ENCODE results near the gene ARHGEF19.

ARHGEF19 gene

GRCh38 chr1:16221499-16221898 lies 9.0 kb upstream of the ARHGEF19 start:
- H3K27me3 Mint-ChIP-seq (ENCODE audit: low read depth, poor library complexity): peaks cover 73% of the 10 kb centered on the region
- no peaks in the 10 kb centered on the region for H3K36me3 Mint-ChIP-seq (ENCODE audit: low read depth)
- peaks cover 7% of the 10 kb centered on the region for H3K9me3 Mint-ChIP-seq
- no peak for TF ChIP-seq CTCF (IDR thresholded peaks at IDR 0.05)
- no peak overlapping the region for H3K4me3 Mint-ChIP-seq
- H3K4me1 Mint-ChIP-seq: peaks cover 17% of the 10 kb centered on the region
- no peak overlapping the region for H3K27ac Mint-ChIP-seq
- DNase-seq: no peak

- Mint-ChIP-seq H3K27me3 (ENCODE audit: low read depth, poor library complexity) (peaks cover 64% of the 10 kb centered on the region), H3K4me1 (peaks cover 15% of the 10 kb centered on the region), H3K36me3 (ENCODE audit: low read depth) (no peaks in the 10 kb centered on the region), H3K27ac (no peak overlapping the region), H3K9me3 (no peaks in the 10 kb centered on the region), H3K4me3 (no peak overlapping the region)
- DNase-seq: no peak
- no peak for TF ChIP-seq CTCF (IDR thresholded peaks at IDR 0.05)
These were observed 7.6 kb upstream of the ARHGEF19 start for GRCh38 chr1:16219968-16220500.

- Mint-ChIP-seq H3K4me3 (peak overlapping the region; percentile 15), H3K27me3 (ENCODE audit: low read depth, poor library complexity) (peaks cover 50% of the 10 kb centered on the region)
These were observed 6.2 kb upstream of the ARHGEF19 start for GRCh38 chr1:16218674-16219071.

GRCh38 chr1:16218014-16218673 lies 5.7 kb upstream of the ARHGEF19 start:
- no peaks in the 10 kb centered on the region for H3K36me3 Mint-ChIP-seq (ENCODE audit: low read depth)
- TF ChIP-seq CTCF (IDR thresholded peaks at IDR 0.05): no peak
- H3K4me3 Mint-ChIP-seq: peak overlapping the region; percentile 67
- DNase-seq: no peak
- peaks cover 45% of the 10 kb centered on the region for H3K27me3 Mint-ChIP-seq (ENCODE audit: low read depth, poor library complexity)
- H3K4me1 Mint-ChIP-seq: peaks cover 15% of the 10 kb centered on the region
- H3K27ac Mint-ChIP-seq: no peak overlapping the region
- no peaks in the 10 kb centered on the region for H3K9me3 Mint-ChIP-seq

More at GRCh38 chr1:16218674-16219071, 6.2 kb upstream of the ARHGEF19 start:
- Mint-ChIP-seq H3K36me3 (ENCODE audit: low read depth) (no peaks in the 10 kb centered on the region), H3K9me3 (no peaks in the 10 kb centered on the region), H3K4me1 (peaks cover 15% of the 10 kb centered on the region), H3K27ac (no peak overlapping the region)
- no peak for DNase-seq
- TF ChIP-seq CTCF (IDR thresholded peaks at IDR 0.05): no peak

GRCh38 chr1:16217061-16217785 lies 4.8 kb upstream of the ARHGEF19 start:
- Mint-ChIP-seq H3K36me3 (ENCODE audit: low read depth) (no peaks in the 10 kb centered on the region), H3K27me3 (ENCODE audit: low read depth, poor library complexity) (peaks cover 44% of the 10 kb centered on the region), H3K4me1 (peaks cover 17% of the 10 kb centered on the region), H3K27ac (no peak overlapping the region), H3K4me3 (peak overlapping the region; percentile 85), H3K9me3 (no peaks in the 10 kb centered on the region)
- no peak for TF ChIP-seq CTCF (IDR thresholded peaks at IDR 0.05)
- peak; percentile 99 for DNase-seq

Data from nephron progenitor cell (in vitro differentiated cells).